ENCODE data around the gene SMIM32. TPM values are rescaled to one million over a fixed set of nuclear protein-coding genes. Genes with fewer than 3 reads are reported as not detected.

SMIM32 gene
- total RNA-seq, 1 donor from 2014 or later = not detected

DNA sequence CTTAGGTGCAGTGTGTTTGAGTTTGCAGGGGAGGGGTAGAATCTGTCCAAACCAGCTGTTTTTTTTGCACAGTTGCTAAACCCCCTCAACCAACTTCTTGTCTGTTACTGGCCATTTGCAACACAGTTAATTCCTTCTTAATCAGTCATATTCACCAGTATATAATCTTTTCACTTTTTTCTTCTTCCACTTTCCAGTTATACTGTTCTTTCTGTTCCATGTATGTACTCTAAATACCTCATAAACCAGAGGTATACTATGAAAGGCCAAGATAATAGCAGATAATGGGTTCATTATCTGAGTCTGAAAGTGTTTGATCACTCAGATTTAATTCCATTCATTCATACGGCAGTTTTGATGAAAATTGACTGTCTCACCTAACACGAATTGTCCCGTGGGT lies 49.2 kb downstream of the SMIM32 start:
- no peak for TF ChIP-seq CTCF (conservative IDR thresholded peaks at IDR 0.05; ENCODE audit: low read depth, low read length)
- no peak for DNase-seq (ENCODE audit: low read depth)
- H3K4me3 ChIP-seq (ENCODE audit: low read depth, low read length) = no peak overlapping the region

DNA sequence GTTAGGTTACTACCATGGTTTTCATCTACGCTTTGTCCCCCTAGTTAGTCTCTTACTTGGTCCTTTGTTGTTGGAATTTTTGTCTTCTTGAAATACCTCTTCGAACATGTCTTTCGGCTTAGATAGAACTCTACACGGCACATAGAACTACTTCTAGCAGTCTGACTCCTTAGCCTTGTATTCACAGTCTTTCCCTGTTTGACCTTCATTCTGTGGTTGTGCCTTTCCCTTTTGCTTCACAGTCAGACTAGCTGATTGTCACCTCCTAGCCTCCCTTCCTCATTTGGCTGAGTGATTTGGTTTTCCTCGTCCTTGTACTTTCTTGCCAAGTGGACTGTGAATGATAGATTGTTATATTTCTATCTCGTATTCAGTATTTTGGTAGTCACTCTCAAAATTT lies 49.6 kb downstream of the SMIM32 start:
- no peak for DNase-seq (ENCODE audit: low read depth)
- no peak for TF ChIP-seq CTCF (conservative IDR thresholded peaks at IDR 0.05; ENCODE audit: low read depth, low read length)
- no peak overlapping the region for H3K4me3 ChIP-seq (ENCODE audit: low read depth, low read length)

- TF ChIP-seq CTCF (conservative IDR thresholded peaks at IDR 0.05; ENCODE audit: low read depth, low read length) = no peak
- H3K4me3 ChIP-seq (ENCODE audit: low read depth, low read length) = no peak overlapping the region
- no peak for DNase-seq (ENCODE audit: low read depth)
Observed at GRCh38 chr5:136141561-136141960, 51.4 kb downstream of the SMIM32 start.

Other genes starting within 250 kb of the SMIM32 start
- gene LECT2, start 238.2 kb downstream of the SMIM32 start, total RNA-seq = not detected in 2 replicates
- 336 and 371 TPM in 2 replicates for gene TGFBI, start 164.2 kb downstream of the SMIM32 start, total RNA-seq
- gene SMAD5, start 60.3 kb downstream of the SMIM32 start, total RNA-seq = 32.9 and 34.1 TPM in 2 replicates
- gene TRPC7, start 172.4 kb upstream of the SMIM32 start, total RNA-seq = not detected in 2 replicates